Activated CD8-positive, alpha-beta memory T cell treated with anti-CD3 and anti-CD28 coated beads for 48 hours (primary cell): ENCODE data around the gene BHLHE23.

Experiments
- DNase-seq, 3 experiments: peaks; one replicate each; pipeline ENCODE4 v3.0.0-alpha.2; 2020; ENCODE audit warnings: low read depth in 2 of 3, low spot score in 2 of 3

BHLHE23 gene

GRCh38 chr20:63026582-63027165 is 19.9 kb upstream of the BHLHE23 start:
- DNase-seq: no peak

- no peak for DNase-seq
Observed at GRCh38 chr20:63025534-63026331, 19.0 kb upstream of the BHLHE23 start.

GRCh38 chr20:63024573-63025392 is 18.0 kb upstream of the BHLHE23 start:
- no peak for DNase-seq

- no peak for DNase-seq
Observed at GRCh38 chr20:63023936-63024571, 17.3 kb upstream of the BHLHE23 start.

- DNase-seq: no peak
Observed at GRCh38 chr20:63023071-63023935, 16.5 kb upstream of the BHLHE23 start.

GRCh38 chr20:63022501-63022900 is 15.7 kb upstream of the BHLHE23 start:
- no peak for DNase-seq

GRCh38 chr20:63021356-63022321 is 14.9 kb upstream of the BHLHE23 start:
- DNase-seq: no peak

GRCh38 chr20:63020681-63021080 is 13.9 kb upstream of the BHLHE23 start:
- no peak for DNase-seq

GRCh38 chr20:63017826-63018411 is 11.2 kb upstream of the BHLHE23 start:
- no peak for DNase-seq

- DNase-seq: no peak
Observed at GRCh38 chr20:63017076-63017825, 10.5 kb upstream of the BHLHE23 start.

GRCh38 chr20:63016514-63017075 is 9.8 kb upstream of the BHLHE23 start:
- DNase-seq: no peak

- no peak for DNase-seq
Observed at GRCh38 chr20:63015662-63016361, 9.0 kb upstream of the BHLHE23 start.

- DNase-seq: no peak
Observed at GRCh38 chr20:63015147-63015661, 8.4 kb upstream of the BHLHE23 start.

- no peak for DNase-seq
Observed at GRCh38 chr20:63014710-63015109, 7.9 kb upstream of the BHLHE23 start.

- no peak for DNase-seq
Observed at GRCh38 chr20:63014287-63014686, 7.5 kb upstream of the BHLHE23 start.

- DNase-seq: no peak
Observed at GRCh38 chr20:63013207-63013606, 6.4 kb upstream of the BHLHE23 start.

GRCh38 chr20:63011798-63012197 is 5.0 kb upstream of the BHLHE23 start:
- DNase-seq: no peak
